Activated T-cell treated with anti-CD3 and anti-CD28 coated beads for 1 hour (primary cell): ENCODE data around the gene ORMDL3.

Experiments
- DNase-seq: peaks from one replicate; pipeline ENCODE4 v3.0.0-alpha.2; 2020; ENCODE audit warnings: low read depth

The ORMDL3 gene

GRCh38 chr17:39927101-39927928 lies at the start of gene ORMDL3, which contains the start of gene LRRC3C:
ORMDL3 (minus strand) TSS chr17:39927601; CDS start chr17:39924203, 3,398 bp downstream.
LRRC3C (plus strand) TSS chr17:39927732; CDS start chr17:39941524, 13,792 bp downstream.
- DNase-seq = peak; percentile 84

GRCh38 chr17:39975801-39976200 lies 48.4 kb upstream of the ORMDL3 start:
- DNase-seq = no peak

GRCh38 chr17:39974433-39974832 lies 47.0 kb upstream of the ORMDL3 start:
- no peak for DNase-seq

GRCh38 chr17:39973496-39973895 lies 46.1 kb upstream of the ORMDL3 start:
- DNase-seq = no peak

- no peak for DNase-seq
Observed at GRCh38 chr17:39972271-39972670, 44.9 kb upstream of the ORMDL3 start.

- no peak for DNase-seq
Observed at GRCh38 chr17:39971076-39971603, 43.7 kb upstream of the ORMDL3 start.

- DNase-seq = no peak
Observed at GRCh38 chr17:39970157-39970692, 42.8 kb upstream of the ORMDL3 start.

- DNase-seq = no peak
Observed at GRCh38 chr17:39969375-39969774, 42.0 kb upstream of the ORMDL3 start.

- DNase-seq = no peak
Observed at GRCh38 chr17:39968761-39969160, 41.4 kb upstream of the ORMDL3 start.

GRCh38 chr17:39966771-39967170 lies 39.4 kb upstream of the ORMDL3 start:
- DNase-seq = no peak

- no peak for DNase-seq
Observed at GRCh38 chr17:39965017-39965699, 37.8 kb upstream of the ORMDL3 start.

- DNase-seq = no peak
Observed at GRCh38 chr17:39963829-39964228, 36.4 kb upstream of the ORMDL3 start.

- no peak for DNase-seq
Observed at GRCh38 chr17:39962642-39963220, 35.3 kb upstream of the ORMDL3 start, which contains the start of gene GSDMA. GSDMA (plus strand) TSS chr17:39963004; CDS start chr17:39965688, 2,684 bp downstream.

- no peak for DNase-seq
Observed at GRCh38 chr17:39960524-39961041, 33.2 kb upstream of the ORMDL3 start.

GRCh38 chr17:39955726-39956225 lies 28.4 kb upstream of the ORMDL3 start:
- DNase-seq = no peak

GRCh38 chr17:39954876-39955275 lies 27.5 kb upstream of the ORMDL3 start:
- DNase-seq = no peak

- DNase-seq = no peak
Observed at GRCh38 chr17:39953471-39953888, 26.1 kb upstream of the ORMDL3 start.

GRCh38 chr17:39952680-39953470 lies 25.5 kb upstream of the ORMDL3 start:
- DNase-seq = peak; percentile 95

- no peak for DNase-seq
Observed at GRCh38 chr17:39951924-39952679, 24.7 kb upstream of the ORMDL3 start.

- no peak for DNase-seq
Observed at GRCh38 chr17:39950871-39951348, 23.5 kb upstream of the ORMDL3 start.
